ENCODE measurements around the gene TAX1BP3.

DNA sequence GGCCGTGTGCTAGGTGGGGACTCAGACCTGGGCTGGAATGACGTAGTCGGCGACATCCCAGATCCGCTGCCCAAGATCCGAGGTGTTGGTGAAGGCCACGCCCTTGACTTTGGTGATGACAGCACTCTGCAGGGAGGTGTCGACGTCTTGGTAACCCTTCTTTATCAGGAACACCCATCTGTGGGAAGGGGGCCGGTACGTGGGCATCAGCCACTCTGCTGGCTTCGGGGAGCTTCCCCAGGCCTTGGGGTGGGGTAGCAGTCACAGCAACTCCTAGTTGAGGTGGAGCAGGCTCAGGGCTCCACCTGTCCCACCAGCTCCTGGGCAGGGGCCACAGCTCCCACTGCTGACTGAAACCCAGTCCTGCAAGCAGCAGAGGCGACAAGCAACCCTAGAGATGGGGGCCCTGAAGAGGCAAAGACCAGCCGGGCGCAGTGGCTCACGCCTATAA, 23.3 kb upstream of the TAX1BP3 start:
- TF ChIP-seq, protein P1, sequence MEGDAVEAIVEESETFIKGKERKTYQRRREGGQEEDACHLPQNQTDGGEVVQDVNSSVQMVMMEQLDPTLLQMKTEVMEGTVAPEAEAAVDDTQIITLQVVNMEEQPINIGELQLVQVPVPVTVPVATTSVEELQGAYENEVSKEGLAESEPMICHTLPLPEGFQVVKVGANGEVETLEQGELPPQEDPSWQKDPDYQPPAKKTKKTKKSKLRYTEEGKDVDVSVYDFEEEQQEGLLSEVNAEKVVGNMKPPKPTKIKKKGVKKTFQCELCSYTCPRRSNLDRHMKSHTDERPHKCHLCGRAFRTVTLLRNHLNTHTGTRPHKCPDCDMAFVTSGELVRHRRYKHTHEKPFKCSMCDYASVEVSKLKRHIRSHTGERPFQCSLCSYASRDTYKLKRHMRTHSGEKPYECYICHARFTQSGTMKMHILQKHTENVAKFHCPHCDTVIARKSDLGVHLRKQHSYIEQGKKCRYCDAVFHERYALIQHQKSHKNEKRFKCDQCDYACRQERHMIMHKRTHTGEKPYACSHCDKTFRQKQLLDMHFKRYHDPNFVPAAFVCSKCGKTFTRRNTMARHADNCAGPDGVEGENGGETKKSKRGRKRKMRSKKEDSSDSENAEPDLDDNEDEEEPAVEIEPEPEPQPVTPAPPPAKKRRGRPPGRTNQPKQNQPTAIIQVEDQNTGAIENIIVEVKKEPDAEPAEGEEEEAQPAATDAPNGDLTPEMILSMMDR (IDR thresholded peaks at IDR 0.05) = no peak
- no peak for TF ChIP-seq POLR2A (IDR thresholded peaks at IDR 0.05)
